Activated CD8-positive, alpha-beta memory T cell treated with anti-CD3 and anti-CD28 coated beads for 48 hours (primary cell): ENCODE measurements around the gene DCAF7.

Experiments used
- DNase-seq, 3 experiments: peaks; one replicate each; pipeline ENCODE4 v3.0.0-alpha.2; 2020; ENCODE audit warnings: low read depth in 2 of 3, low spot score in 2 of 3

DCAF7 gene

DNA sequence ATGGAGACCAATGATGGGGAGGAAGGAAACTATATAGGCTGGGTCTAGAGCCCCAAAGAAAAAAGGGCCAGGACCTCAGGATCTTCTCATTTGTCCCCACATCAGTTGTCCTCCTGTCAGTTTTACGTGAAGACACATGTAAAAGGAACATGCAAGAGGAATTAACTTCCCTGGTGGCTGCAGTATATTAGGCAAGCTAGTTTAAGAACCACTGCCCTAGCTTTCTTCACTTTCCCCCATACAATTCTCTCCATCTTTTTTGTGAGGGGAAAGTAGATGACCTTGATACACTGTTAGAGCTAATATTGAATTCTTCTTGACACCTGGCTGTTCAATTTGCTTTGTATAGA is 74.2 kb downstream of the DCAF7 start:
- DNase-seq = no peak

DNA sequence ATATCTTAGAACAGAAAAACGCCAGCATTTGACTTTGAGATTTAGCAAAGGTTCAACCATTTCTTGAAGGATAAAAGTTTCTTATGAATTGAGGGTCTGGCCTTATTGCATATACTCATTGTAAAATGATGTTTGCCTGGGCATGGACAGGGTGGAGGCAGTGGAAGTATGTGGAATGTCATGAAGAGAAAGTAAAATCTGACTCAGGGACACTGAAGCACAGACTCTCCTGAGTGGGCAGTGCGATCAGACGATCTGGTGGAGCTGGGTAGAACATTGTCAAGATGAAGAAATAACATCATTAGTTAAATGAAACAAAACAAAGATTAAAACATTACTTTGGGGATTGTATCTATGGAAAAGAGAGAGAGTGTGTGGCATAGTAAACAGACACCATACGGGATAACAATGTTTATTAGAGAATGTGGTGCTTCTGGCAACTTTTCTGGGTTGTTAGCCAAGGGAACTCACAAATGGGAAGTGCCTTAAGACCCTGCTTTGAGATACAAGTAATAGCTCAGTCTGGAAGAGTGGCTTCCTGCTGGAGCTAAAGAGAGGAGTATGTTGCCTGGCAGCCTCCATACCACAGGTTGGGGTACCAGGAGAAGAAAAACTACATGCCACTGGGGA is 76.4 kb downstream of the DCAF7 start:
- no peak for DNase-seq

DNA sequence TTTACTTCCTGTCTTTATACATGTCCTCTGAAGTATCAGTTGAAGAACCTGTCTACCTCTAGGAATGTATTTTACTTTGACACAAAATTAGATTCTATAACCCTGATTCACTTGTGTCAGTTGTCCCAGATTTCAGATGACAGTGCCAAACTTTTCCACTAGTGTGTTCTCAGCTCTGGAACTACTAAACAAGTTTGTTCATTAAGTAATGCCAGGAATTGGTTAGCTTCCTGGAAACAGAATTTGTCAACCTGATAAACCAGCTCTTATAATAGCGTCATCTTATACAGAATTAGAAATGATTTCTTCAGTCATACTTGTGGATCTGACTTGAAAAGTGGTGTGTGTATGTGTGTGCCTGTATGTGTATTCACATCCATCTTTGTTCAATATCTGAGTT is 79.3 kb downstream of the DCAF7 start:
- DNase-seq = no peak

DNA sequence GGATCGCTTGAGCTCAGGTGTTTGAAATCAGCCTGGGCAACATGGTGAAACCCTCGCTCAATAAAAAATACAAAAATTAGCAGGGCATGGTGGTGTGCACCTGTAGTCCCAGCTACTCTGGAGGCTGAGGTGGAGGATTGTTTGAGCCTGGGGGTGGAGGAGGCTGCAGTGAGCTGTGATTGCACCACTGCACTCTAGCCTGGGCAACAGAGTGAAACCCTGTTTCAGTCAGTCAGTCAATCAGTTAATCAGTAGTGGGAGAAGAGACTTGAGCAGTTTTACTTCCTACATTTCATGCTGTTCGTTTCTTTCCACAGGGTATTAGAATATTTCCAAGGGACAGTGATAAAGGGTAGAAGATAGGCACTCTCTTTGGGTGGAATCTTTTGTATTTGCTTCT is 80.8 kb downstream of the DCAF7 start:
- no peak for DNase-seq

DNA sequence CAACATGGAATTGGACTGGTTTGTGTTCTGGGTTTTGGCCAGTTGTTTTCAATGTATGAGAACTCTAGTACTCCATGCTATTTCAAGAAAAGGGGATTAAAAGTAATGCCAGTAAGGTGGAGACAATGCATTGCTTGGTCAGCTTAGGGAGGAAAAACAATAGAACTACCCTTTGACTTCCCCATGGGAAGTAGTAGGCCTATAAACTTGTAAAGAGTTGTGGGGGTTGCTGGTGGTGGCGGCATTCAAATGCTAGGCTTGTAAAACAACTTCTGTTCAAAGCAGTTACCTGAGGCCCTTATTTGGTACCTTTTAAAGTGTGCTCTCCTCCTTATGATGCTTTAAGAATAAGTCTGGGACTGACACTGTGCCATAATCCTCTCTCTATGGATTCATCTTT is 81.3 kb downstream of the DCAF7 start:
- no peak for DNase-seq

DNA sequence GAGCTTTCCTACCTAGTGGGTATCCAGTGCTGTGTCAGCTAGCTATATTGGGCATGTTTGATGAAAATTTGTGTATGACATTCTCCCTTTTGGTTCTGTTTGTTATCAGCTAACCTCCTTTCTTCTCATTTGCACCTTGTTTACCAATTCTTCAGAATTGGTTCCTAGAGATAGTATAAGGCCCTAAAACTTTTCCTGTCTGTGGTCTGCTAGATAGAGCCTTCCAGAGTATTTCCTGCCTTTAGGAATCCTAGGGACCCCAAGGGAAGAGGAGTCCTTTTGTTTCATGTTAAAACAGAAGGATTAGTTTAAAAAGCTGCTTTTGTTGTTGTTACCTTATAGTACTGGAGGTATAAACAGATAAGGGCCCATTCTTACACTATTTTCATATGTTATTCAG is 83.5 kb downstream of the DCAF7 start:
- DNase-seq = no peak

DNA sequence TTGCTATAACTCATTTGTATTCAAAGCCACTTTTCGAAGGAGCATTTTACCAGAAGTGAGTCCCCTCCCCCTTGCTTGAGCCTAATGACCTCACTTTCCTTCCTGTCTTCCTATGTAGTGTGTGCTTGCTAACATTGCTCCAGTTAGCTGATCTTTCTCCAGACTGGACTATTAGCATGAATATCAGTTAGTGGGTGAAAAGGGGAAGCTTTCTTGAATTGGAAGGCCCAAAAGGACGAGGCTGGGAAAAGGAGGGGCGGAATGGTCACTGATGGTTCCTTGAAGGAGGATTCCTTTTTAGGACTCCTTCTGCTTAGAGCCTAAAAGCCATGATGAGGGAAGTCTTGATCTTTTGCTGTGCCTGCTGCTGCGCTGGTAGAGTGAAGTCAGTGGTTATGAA is 83.9 kb downstream of the DCAF7 start:
- DNase-seq = no peak

DNA sequence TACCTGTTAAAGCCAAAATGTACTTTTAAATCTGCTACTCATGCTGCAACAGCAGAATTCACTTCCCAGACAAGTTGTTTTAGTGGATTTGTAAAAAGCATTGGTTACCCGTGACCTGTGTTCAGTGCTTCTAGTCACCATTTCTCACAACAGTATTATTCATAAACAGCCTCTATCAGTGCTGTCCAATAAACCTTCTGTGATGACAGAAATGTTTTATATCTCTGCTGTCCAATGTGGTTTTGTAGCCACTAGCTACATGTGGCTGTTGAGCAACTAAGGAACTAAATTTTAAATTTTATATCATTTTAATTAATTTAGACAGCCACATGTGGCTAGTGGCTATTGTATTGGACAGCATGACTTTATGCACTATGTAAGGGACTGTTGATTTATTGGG is 84.5 kb downstream of the DCAF7 start:
- no peak for DNase-seq

DNA sequence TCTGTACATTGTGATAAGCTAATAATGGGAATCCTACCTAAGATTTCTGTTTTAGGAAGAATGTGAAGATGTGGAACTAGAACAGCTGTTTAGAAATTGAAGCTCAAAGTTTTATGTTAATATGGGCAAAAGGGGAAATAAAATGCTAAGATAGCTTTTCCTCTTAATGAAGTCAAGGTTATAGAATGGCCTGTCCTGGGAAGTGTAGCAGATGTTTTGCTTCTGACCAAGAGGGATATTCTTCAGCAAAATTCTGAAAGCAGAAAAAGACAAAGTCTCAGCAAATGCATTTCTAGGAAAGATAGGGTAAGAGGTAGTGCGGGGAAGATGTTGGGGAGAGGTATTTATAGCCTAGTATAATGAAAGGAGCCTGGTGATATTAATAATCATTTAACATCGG is 85.0 kb downstream of the DCAF7 start:
- no peak for DNase-seq

DNA sequence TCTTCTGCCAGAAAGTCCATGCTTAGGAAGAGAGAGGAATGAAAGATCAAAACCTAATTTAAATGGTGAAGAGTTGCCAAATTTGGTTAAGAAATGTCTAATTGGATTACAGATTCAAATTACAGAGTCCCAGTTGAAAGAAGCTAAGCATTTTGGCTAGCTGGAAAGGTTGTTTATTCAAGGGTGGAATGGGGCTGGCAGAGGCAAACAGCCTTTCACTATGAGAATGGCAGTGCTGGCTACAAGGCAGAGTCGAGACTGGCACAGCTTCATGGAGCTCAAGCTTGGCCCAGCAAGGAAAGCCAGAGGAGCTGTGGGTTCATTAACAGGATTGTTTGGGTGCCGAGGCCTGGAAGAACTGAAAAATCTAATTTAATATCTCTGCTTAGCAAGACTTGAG is 85.5 kb downstream of the DCAF7 start:
- no peak for DNase-seq

DNA sequence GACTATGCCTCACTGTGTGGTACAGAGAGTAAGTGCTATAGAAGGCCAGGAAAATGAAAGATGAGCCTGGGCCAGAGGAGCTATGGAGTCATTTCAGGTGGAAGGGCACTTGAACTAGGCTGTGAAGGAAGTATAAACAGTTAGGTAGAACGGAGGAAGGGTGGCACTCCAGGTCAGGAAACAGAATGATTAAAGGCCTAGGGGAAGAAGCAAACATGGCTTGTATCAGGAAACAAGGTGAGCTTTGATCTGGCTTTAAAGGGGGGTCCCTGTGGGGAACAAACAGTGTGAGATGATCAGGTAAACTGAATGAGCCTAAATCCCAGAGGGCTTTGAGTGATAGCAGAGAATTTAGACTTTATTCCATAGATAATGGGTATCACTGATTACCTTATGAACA is 88.8 kb downstream of the DCAF7 start:
- no peak for DNase-seq

DNA sequence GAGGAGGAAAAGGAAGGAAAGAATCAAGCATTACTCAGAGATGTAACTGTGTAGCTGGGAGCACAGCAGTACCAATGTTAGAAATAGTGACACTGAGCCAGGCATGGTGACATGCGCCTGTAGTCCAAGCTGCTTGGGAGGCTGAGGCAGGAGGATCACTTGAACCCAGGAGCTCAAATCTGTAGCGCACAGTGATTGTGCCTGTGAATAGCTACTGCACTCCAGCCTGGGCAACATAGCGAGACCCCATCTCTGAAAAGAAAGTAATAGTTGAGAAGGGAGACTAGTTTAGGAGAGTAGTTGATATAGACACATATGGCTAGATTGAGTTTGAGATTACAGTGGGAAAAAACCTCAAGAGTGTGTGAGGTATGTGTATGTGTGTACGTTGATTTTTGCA is 89.8 kb downstream of the DCAF7 start:
- DNase-seq = no peak

DNA sequence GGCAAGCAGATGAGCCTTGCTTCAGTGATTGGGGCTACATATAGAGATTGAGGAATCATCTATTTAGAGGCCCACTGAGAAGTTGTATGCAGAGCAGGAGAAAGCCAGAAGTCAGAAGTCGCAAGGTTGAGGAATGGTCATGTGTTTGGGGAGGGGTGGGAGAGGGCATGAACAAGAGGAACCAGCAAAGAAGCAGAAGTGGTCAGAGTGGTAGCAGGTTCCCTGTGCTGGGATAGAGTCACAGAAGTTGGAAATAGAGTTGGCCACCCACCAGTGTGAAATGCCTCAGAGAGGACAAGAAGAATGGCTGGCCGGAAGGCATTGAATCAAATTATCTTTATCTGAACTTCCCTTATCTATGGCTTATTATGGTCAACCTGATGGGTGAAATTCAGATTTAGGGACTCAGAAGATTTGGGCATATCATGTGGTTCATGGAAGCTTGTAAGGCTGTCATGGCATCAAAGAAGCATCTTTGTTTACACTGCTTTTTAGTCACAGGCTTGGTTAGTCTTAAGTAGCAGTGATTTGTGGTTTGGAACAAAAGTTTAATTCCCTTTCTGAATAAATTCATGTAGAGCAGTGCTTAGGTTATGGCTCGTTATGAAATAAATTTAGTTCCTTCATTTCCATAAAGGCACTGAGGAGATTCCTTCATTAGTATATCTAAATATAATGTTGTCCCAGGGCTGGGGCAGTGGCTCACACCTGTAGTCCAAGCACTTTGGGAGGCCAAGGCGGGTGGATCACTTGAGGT is 91.6 kb downstream of the DCAF7 start:
- no peak for DNase-seq
